Umbilical cord (tissue), 2 donors: Measurements from ENCODE around the gene CSK. TPM values are rescaled to one million over a fixed set of nuclear protein-coding genes. Genes with fewer than 3 reads are reported as not detected.
A peak's percentile ranks its signal among the peaks of the same experiment; 100 is the strongest.

Source experiments
- DNase-seq: peaks from one replicate; pipeline ENCODE4 v3.0.0-alpha.2; 2015; ENCODE audit warnings: low spot score
- total RNA-seq: library from RNA; depleted of rRNA; stranded (reverse); fragments of >200 nt; gene quantifications from one replicate; pipeline ENCODE4 v1.2.3, GENCODE V29; 2014; ENCODE audit warnings: low replicate concordance; ENCODE audit not compliant: insufficient read depth

The CSK gene
- total RNA-seq, 1 donor from 2014 or later, result 10.1 TPM

GRCh38 chr15:74801311-74801997 is 19.6 kb downstream of the CSK start:
- no peak for DNase-seq

GRCh38 chr15:74802290-74802689 is 20.4 kb downstream of the CSK start:
- DNase-seq, result no peak

GRCh38 chr15:74802862-74803447 is 21.1 kb downstream of the CSK start:
- DNase-seq, result no peak

- no peak for DNase-seq
Measured at GRCh38 chr15:74804935-74805334, 23.1 kb downstream of the CSK start.

DNA sequence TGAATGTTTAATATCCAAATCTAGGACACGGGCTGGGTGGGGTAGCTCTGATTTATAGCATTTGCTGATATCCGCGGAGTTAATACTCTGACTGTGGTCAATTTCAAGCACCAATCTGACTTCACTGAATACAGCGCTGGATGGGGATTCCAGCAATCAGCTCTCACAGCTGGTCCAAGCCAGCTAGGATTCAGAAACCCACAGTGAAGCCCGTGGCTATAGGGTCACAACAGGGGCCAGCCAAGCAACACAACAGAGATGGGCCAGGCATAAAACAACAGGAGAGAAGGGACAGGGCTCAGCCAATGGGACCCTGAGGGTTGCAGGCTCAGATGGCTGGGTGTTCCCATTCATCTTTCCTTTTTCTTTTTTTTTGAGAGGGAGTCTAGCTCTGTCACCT is 25.4 kb downstream of the CSK start:
- DNase-seq, result peak; percentile 71

DNA sequence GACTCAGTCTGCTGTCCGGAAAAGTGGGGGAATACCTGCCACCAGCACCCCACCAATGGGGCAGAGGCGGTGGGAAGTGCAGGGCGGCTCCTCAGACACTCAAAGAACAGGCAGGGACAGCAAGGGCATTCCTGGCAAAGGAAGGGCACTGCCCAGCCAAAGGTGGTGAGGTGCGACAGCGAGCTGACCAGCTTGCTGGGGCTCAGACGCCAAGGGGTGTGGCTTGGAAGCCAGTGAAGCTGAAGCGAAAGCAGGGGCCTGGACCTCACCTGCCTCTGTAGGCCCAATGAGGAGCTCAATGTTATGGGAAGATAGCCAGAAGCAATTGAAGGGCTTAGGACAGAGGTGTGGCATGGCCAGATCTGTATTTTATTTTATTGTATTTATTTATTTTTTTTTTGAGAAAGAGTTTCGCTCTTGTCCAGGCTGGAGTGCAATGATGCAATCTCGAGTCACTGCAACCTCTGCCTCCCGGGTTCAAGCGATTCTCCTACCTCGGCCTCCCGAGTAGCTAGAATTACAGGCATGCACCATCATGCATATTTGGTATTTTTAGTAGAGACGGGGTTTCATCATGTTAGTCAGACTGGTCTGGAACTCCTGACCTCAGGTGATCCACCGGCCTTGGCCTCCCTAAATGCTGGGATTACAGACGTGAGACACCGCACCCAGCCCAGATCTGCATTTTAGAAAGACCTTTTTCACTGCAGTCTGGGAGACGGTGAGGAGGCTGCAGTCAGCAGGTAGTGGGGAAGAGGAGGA is 26.4 kb downstream of the CSK start:
- DNase-seq, result no peak

- DNase-seq, result no peak
Measured at GRCh38 chr15:74808840-74809229, 27.0 kb downstream of the CSK start.

GRCh38 chr15:74809242-74809641 is 27.4 kb downstream of the CSK start:
- DNase-seq, result no peak

GRCh38 chr15:74809956-74810355 is 28.1 kb downstream of the CSK start:
- no peak for DNase-seq

DNA sequence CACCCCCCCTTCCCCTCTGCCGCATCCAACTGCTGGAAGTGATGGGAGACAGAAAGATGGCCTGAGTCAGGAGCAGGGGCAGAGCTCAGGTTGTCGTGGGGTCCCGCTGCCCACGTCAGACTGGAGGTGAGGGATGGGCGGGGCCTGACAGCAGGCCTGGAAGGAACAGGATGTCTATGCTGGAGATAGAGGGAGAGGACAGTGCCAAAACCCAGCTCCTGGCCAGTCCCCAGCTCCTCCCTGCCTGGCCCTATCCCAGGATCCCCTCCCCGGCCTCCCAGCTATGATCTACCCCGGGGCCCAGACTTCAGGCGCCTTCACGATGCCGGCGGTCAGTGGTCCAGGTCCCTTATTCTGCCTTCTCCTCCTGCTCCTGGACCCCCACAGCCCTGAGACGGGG is 30.7 kb downstream of the CSK start, which contains the start of gene LMAN1L:
TSS of gene LMAN1L (plus strand) at position 303 of the 400 bp plus-strand sequence. CDS start at position 323, 20 bp downstream.
- no peak for DNase-seq

- DNase-seq, result peak; percentile 55
Measured at GRCh38 chr15:74815121-74815934, 33.4 kb downstream of the CSK start.

DNA sequence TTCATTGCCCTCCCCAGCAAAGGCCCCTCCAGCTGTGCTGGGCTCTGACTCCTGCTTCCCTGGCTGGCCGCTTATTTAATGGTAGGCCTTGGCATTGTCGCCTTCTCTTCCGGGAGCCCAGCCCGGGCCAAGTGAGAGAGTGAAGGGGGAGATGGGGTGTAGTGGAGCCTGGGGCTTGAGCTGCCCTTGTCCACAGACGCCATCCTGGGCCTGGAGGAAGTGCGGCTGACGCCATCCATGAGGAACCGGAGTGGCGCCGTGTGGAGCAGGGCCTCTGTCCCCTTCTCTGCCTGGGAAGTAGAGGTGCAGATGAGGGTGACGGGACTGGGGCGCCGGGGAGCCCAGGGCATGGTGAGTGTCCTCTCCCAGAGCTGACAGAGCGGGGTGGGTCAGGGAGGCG is 34.1 kb downstream of the CSK start:
- no peak for DNase-seq

DNA sequence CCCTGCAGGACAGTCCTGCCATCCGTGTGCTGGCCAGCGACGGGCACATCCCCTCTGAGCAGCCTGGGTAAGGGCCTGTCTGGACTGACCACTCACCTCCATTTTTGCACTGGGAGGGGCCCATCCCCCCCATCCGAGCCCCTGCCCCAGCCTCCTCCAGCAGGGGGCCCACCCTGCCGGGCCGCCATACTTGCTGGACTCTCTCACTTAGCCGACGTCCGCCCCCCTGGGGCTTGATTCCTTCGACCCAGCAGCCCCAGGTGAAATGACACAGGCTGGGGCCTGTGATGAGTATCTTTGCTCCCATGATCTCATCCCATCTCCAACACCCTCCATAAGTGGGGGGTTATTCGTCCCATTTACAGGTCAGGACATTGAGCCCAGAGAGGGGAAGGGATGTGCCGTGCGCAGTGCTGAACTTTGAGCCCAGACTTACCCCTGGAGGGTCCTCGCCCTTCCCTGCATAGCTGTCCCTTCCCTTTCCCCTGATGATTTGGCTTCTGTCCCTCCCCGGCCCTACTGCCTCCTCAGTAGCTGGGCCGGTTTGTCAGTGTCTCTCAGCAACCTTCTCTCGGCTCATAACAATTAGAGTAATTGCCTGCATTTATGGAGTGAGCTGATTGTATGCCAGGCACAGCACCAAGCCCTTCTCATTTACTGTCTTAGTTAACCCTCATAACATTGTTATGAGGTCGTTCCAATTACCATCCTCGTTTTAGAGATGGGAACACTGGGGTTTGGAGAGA is 34.9 kb downstream of the CSK start:
- no peak for DNase-seq

- no peak for DNase-seq
Measured at GRCh38 chr15:74817370-74817737, 35.5 kb downstream of the CSK start.

- DNase-seq, result no peak
Measured at GRCh38 chr15:74820056-74820455, 38.2 kb downstream of the CSK start.

DNA sequence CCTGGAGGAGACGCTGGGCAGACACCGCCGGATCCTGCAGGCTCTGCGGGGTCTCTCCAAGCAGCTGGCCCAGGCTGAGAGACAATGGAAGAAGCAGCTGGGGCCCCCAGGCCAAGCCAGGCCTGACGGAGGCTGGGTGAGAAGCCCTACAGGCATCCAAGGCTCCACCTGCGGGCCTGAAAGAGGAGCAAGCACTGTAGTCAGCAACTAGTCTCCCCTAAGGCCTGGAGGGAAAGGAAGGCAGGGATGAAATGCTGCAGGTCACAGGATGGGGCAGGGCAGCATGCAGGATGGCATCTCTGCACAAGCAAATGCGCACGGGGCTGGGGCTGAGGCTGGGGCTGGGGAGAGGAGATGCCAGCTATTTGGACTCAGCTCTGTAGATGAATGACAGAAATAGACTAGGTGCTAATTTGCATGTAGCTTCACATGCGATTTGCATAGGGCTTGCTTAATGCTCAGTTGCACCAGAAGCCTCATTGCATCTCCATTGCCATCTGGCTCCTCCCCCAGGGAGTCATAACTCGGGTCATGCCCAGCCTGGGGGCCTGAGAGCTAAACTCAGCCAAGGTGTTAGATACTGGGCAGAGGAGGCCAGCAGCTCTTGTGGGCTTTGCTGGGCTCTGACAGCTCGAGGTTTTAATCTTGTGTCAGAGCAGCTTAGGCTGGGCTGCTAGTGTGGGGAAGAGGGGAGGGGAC is 39.4 kb downstream of the CSK start:
- DNase-seq, result no peak

GRCh38 chr15:74821790-74822158 is 39.9 kb downstream of the CSK start:
- no peak for DNase-seq

DNA sequence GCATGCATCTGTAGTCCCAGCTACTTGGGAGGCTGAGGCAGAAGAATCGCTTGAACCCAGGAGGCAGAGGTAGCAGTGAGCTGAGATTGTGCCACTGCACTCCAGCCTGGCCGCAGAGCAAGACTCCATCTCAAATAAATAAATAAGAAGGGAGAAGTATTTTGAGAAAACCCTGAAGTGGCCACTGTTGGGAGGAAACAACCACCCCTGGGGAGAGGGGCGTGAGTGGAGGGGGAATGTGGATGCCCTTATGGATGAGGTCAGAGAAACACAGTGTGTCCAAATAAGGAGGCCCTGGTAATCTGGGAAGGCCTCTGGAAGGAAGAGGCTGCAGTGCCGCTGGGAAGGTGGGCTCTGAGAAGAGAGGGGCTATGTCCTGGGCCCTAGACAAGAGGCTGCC is 40.4 kb downstream of the CSK start:
- DNase-seq, result no peak

GRCh38 chr15:74823324-74823723 is 41.4 kb downstream of the CSK start:
- no peak for DNase-seq

DNA sequence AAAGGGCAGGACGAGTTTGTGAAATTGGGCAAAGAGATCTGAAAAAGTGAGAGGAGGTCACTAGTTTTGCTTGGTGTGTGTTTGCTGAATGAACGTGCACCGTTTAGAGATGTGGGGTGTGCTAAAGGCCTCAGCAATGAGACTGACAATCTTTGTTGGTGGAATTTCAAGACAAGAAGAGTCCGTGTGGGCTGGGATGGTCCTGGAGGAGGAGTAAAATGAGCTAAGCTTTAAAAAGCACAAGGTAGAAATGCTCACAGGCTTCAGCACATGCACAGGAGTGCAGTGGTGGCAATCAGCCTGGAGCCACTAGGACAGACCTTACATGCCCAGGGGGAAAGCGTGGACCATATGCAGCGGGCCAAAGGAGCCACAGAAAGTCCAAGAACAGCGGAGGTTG is 43.1 kb downstream of the CSK start:
- DNase-seq, result no peak

- no peak for DNase-seq
Measured at GRCh38 chr15:74825866-74826265, 44.0 kb downstream of the CSK start.
